ENCODE data around the gene NOS1AP. TPM values are rescaled to one million over a fixed set of nuclear protein-coding genes. Genes with fewer than 3 reads are reported as not detected.

NOS1AP gene
- total RNA-seq, 1 experiment from 2014 or later: 2.6 TPM

DNA sequence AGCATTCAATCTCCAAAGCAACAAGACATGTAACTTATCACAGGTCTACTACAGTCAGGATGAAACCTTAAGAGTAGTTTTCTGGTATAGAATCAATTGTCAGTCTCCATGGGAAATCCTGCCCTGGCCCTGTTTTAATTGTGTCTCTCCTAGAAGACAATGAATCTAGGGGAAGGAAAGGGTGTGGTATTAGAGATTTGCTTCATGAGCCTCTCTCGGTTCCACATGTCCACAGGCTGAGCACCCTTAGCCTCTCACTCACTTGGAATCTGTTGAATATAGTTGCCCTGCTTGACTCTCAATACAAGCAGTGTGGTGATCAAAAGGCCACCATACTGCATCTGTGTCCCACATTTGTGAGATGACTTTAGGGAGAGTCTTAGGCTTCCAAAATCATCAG lies 289.4 kb downstream of the NOS1AP start:
- intact Hi-C loops (cut with micrococcal nuclease): loop anchor here (5.0 kb wide), 1 partner anchor 148 kb away; no protein-coding TSS in a partner anchor
- Histone ChIP-seq H3K4me1 (ENCODE audit: insufficient read depth, low read length) (no peaks in the 10 kb centered on the region), H3K27ac (ENCODE audit: low read length) (no peak overlapping the region), H3K9me3 (ENCODE audit: low read length) (no peaks in the 10 kb centered on the region), H3K9me2 (replicated peaks; ENCODE audit: low read length) (no peaks in the 10 kb centered on the region), H3K9ac (ENCODE audit: low read length) (no peak overlapping the region), H3K79me2 (ENCODE audit: low read length) (no peaks in the 10 kb centered on the region), H2AFZ (ENCODE audit: low read length) (no peak overlapping the region), H3F3A (ENCODE audit: low read length, unreplicated experiment) (no peaks in the 10 kb centered on the region), H4K20me1 (ENCODE audit: low read length) (no peaks in the 10 kb centered on the region), H3K4me3 (ENCODE audit: low read length) (no peak overlapping the region), H3K27me3 (ENCODE audit: low read length) (no peaks in the 10 kb centered on the region), H3K4me2 (ENCODE audit: low read length) (no peak overlapping the region), H3K36me3 (ENCODE audit: low read depth, low read length) (no peaks in the 10 kb centered on the region)
- ChIA-PET CTCF (no interaction called here), POLR2A (ENCODE audit: unreplicated experiment) (no interaction called here)
- no TSS peak for BruUV-seq (replicated peaks)
- ATAC-seq (no peak), DNase-seq (no peak)
- TF ChIP-seq EZH2 (IDR thresholded peaks at IDR 0.05; ENCODE audit: low read length, unreplicated experiment) (no peak), EZH2phosphoT487 (IDR thresholded peaks at IDR 0.05; ENCODE audit: borderline replicate concordance, low read length) (no peak)
- TF ChIP-seq, protein P1, sequence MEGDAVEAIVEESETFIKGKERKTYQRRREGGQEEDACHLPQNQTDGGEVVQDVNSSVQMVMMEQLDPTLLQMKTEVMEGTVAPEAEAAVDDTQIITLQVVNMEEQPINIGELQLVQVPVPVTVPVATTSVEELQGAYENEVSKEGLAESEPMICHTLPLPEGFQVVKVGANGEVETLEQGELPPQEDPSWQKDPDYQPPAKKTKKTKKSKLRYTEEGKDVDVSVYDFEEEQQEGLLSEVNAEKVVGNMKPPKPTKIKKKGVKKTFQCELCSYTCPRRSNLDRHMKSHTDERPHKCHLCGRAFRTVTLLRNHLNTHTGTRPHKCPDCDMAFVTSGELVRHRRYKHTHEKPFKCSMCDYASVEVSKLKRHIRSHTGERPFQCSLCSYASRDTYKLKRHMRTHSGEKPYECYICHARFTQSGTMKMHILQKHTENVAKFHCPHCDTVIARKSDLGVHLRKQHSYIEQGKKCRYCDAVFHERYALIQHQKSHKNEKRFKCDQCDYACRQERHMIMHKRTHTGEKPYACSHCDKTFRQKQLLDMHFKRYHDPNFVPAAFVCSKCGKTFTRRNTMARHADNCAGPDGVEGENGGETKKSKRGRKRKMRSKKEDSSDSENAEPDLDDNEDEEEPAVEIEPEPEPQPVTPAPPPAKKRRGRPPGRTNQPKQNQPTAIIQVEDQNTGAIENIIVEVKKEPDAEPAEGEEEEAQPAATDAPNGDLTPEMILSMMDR (conservative IDR thresholded peaks at IDR 0.05; ENCODE audit: low read depth, low read length): no peak

DNA sequence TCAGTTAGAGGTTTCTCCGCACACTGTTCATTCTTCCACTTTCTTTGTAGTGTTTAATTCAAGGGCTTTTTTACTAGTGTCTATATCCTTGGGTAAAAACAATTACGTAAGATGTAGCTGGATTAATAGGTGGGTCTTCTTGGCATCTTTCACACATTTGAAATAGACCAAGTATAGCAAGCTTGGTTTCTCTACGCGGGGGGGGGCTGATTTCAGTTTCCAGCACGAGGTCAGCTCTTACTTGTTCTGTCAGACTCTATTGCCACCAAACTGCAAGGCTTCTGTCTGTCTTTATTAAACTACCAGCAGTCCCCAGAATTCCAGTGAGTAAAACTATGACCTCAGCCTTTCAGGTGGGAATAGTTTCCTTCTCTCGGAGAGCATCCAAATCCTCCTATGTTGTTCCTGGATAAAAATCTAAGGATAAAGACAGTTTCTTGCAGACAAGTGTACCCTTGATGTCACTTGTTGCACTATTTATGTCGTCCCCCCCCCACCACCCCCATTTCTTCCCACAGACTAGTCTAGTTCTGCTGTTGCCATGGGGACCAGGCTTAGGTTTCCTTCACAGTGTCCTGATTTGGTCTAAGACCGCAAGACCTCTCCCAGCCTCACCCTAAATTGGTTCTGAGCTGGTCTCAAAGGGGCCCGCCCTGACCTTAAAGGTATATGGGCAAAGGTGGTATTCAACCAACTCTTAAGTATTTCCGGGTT lies 290.2 kb downstream of the NOS1AP start:
- H3K27me3 ChIP-seq (ENCODE audit: low read length): no peaks in the 10 kb centered on the region
- no peaks in the 10 kb centered on the region for H3K9me3 ChIP-seq (ENCODE audit: low read length)
- no peak overlapping the region for H3K9ac ChIP-seq (ENCODE audit: low read length)
- TF ChIP-seq, protein P1 (conservative IDR thresholded peaks at IDR 0.05; ENCODE audit: low read depth, low read length): no peak
- TF ChIP-seq EZH2 (IDR thresholded peaks at IDR 0.05; ENCODE audit: low read length, unreplicated experiment) (no peak), EZH2phosphoT487 (IDR thresholded peaks at IDR 0.05; ENCODE audit: borderline replicate concordance, low read length) (no peak)
- H3K4me1 ChIP-seq (ENCODE audit: insufficient read depth, low read length): no peaks in the 10 kb centered on the region
- no peak overlapping the region for H3K4me3 ChIP-seq (ENCODE audit: low read length)
- DNase-seq (no peak), ATAC-seq (no peak)
- no peaks in the 10 kb centered on the region for H3F3A ChIP-seq (ENCODE audit: low read length, unreplicated experiment)
- ChIA-PET POLR2A (ENCODE audit: unreplicated experiment) (no interaction called here), CTCF (interaction anchor here (0.7 kb wide), 1 partner anchor 30 kb away, joined by 3 read pairs; no protein-coding TSS in a partner anchor)
- intact Hi-C loops (cut with micrococcal nuclease): loop anchor here (5.0 kb wide), 1 partner anchor 148 kb away; no protein-coding TSS in a partner anchor
- no peaks in the 10 kb centered on the region for H3K36me3 ChIP-seq (ENCODE audit: low read depth, low read length)
- H4K20me1 ChIP-seq (ENCODE audit: low read length): no peaks in the 10 kb centered on the region
- no peak overlapping the region for H2AFZ ChIP-seq (ENCODE audit: low read length)
- H3K9me2 ChIP-seq (replicated peaks; ENCODE audit: low read length): no peaks in the 10 kb centered on the region
- BruUV-seq (replicated peaks): no TSS peak
- H3K79me2 ChIP-seq (ENCODE audit: low read length): no peaks in the 10 kb centered on the region
- no peak overlapping the region for H3K27ac ChIP-seq (ENCODE audit: low read length)
- no peak overlapping the region for H3K4me2 ChIP-seq (ENCODE audit: low read length)

DNA sequence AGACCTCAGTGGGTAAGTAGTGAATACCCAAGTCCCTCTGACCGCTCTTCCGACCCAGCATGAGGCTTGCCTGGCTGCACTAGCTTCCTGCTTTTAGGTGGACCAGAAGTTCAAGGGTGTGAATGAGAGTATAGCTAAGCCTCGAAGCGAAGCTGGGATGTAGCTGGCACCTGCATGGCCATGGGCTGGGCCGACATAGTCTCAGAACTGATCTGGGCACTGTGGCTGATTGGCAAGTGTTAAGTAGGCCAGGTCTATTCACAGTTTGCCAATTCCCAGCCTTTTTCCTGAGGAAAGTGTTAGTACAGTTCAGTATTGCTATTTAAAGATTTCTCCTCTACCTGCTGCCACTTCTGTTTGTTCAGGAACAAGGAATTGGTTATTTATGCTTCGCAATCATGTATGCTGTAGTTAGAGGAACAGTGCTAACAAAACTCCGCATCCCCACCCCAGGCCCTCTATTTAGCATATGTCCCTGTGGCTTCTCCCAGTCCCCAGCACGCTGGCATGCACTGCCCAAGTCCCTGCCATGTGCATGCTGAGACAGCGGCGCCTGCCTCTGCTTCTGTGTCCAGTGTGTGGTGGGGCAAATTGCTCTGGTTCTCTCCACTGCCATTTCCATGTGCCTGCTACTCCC lies 290.9 kb downstream of the NOS1AP start:
- no peak overlapping the region for H3K27ac ChIP-seq (ENCODE audit: low read length)
- ChIA-PET CTCF (no interaction called here), POLR2A (ENCODE audit: unreplicated experiment) (no interaction called here)
- H3K36me3 ChIP-seq (ENCODE audit: low read depth, low read length): no peaks in the 10 kb centered on the region
- no peaks in the 10 kb centered on the region for H3K27me3 ChIP-seq (ENCODE audit: low read length)
- TF ChIP-seq, protein P1 (conservative IDR thresholded peaks at IDR 0.05; ENCODE audit: low read depth, low read length): no peak
- TF ChIP-seq EZH2phosphoT487 (IDR thresholded peaks at IDR 0.05; ENCODE audit: borderline replicate concordance, low read length) (no peak), EZH2 (IDR thresholded peaks at IDR 0.05; ENCODE audit: low read length, unreplicated experiment) (no peak)
- intact Hi-C loops (cut with micrococcal nuclease): no loop called here
- H3K4me3 ChIP-seq (ENCODE audit: low read length): no peak overlapping the region
- no peaks in the 10 kb centered on the region for H3K9me3 ChIP-seq (ENCODE audit: low read length)
- no peak overlapping the region for H3K4me2 ChIP-seq (ENCODE audit: low read length)
- DNase-seq: no peak
- H2AFZ ChIP-seq (ENCODE audit: low read length): no peak overlapping the region
- H4K20me1 ChIP-seq (ENCODE audit: low read length): no peaks in the 10 kb centered on the region
- no TSS peak for BruUV-seq (replicated peaks)
- H3K9ac ChIP-seq (ENCODE audit: low read length): no peak overlapping the region
- H3K4me1 ChIP-seq (ENCODE audit: insufficient read depth, low read length): no peaks in the 10 kb centered on the region
- no peaks in the 10 kb centered on the region for H3F3A ChIP-seq (ENCODE audit: low read length, unreplicated experiment)
- H3K79me2 ChIP-seq (ENCODE audit: low read length): no peaks in the 10 kb centered on the region
- no peak for ATAC-seq
- no peaks in the 10 kb centered on the region for H3K9me2 ChIP-seq (replicated peaks; ENCODE audit: low read length)
